Fibroblast of mammary gland (primary cell): ENCODE results near the gene RNF126.

Experiments
- DNase-seq: peaks from one replicate; pipeline ENCODE4 v3.0.0-alpha.2; 2010; ENCODE audit warnings: low read depth
- H3K4me3 ChIP-seq: 2 replicates; pipeline ENCODE4 v1.5.1; 2011; ENCODE audit warnings: low read depth, mild to moderate bottlenecking, low read length, moderate library complexity; ENCODE audit not compliant: control insufficient read depth
- TF ChIP-seq, protein P1 (sequence below): conservative IDR thresholded peaks from 2 replicates; pipeline ENCODE4 v1.5.1; 2011; ENCODE audit warnings: low read depth, low read length, inconsistent platforms; ENCODE audit not compliant: control insufficient read depth, insufficient read depth

Gene RNF126

DNA sequence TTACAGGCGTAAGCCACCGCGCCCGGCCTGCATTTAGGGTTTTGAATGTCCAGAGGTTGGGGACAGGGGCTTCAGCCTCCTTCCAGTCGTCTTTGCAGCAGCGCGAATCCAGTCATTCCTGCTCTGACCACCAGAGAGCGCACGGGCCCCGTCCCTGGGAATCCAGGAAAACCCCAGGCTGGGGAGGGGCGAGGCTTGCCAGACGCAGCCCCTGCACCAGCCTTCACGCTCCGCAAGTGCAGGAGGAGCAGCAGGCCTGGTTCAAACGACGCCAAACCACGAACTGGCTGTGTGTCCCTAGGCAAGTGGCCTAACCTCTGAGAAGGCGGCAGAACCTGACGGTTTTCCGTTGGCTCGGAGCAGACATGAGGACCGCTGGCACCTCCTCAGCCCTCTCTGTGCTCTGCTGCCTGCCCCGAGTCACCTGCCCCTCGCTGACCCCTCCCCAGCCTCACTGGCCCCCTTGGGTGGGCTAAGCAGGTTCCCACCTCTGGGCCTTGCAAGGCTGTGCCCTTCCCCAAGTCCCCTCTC lies 2.0 kb upstream of the RNF126 start:
- no peak overlapping the region for H3K4me3 ChIP-seq
- peak; percentile 63 for DNase-seq
- TF ChIP-seq, protein P1, sequence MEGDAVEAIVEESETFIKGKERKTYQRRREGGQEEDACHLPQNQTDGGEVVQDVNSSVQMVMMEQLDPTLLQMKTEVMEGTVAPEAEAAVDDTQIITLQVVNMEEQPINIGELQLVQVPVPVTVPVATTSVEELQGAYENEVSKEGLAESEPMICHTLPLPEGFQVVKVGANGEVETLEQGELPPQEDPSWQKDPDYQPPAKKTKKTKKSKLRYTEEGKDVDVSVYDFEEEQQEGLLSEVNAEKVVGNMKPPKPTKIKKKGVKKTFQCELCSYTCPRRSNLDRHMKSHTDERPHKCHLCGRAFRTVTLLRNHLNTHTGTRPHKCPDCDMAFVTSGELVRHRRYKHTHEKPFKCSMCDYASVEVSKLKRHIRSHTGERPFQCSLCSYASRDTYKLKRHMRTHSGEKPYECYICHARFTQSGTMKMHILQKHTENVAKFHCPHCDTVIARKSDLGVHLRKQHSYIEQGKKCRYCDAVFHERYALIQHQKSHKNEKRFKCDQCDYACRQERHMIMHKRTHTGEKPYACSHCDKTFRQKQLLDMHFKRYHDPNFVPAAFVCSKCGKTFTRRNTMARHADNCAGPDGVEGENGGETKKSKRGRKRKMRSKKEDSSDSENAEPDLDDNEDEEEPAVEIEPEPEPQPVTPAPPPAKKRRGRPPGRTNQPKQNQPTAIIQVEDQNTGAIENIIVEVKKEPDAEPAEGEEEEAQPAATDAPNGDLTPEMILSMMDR = peak; percentile 87

DNA sequence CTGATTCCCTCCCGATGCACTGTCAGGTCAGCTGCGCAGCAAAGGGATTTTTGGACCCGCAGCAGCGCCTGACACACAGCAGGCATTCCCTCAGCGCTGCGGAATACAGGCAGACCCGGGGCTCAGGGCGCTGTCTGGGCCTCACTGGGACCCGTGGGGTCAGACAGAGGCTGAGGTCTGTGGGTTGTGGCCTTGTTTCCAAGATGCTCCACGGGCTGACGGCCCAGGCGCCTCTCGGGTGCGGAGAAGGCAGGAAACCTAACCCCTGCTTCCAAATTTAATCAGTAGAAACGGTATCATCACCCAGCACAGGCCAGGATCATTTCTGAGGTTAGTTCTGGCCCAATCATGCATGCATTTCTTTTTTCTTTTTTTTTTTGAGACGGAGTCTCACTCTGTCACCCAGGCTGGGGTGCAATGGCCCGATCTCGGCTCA lies 686 bp upstream of the RNF126 start:
- DNase-seq = no peak
- TF ChIP-seq, protein P1 = no peak
- H3K4me3 ChIP-seq = peak overlapping the region; percentile 48

DNA sequence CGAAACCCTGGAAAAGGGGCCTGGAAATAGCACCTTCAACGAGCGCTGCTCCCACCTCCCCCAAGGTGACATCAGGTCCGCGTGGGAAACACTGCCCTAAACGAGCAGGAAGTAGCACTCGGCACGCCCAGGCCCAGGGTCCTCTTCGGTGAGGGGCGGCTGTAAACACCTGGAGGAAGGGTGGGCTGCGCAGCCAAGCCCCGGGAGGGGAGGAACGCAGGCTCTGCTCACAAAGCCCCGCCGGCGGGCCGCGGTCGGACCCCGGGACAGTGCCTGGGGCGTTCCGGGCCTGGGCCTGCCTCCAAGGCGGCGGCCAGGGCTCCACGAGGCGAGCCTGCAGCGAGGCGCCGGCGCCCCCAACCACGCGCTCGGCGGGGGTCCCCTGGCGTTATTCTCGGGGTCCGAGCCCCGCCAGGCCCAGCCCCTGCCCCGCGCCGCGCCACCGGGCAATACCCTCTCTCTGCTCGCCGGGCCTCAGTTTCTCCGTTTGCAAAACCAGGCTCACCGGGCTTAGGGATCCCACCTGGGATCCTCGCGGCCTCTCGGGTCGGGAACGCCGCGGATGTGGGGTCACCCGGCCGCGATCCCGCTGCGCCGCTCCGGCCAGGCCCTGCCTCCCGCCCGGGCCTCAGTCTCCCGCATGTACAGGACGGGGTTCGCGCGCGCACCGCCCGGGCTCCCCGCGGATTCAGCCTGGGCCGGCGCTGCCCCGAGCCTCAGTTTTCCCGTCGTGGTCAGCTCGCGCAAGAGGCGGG lies 630 bp downstream of the RNF126 start:
- DNase-seq = peak; percentile 37

DNA sequence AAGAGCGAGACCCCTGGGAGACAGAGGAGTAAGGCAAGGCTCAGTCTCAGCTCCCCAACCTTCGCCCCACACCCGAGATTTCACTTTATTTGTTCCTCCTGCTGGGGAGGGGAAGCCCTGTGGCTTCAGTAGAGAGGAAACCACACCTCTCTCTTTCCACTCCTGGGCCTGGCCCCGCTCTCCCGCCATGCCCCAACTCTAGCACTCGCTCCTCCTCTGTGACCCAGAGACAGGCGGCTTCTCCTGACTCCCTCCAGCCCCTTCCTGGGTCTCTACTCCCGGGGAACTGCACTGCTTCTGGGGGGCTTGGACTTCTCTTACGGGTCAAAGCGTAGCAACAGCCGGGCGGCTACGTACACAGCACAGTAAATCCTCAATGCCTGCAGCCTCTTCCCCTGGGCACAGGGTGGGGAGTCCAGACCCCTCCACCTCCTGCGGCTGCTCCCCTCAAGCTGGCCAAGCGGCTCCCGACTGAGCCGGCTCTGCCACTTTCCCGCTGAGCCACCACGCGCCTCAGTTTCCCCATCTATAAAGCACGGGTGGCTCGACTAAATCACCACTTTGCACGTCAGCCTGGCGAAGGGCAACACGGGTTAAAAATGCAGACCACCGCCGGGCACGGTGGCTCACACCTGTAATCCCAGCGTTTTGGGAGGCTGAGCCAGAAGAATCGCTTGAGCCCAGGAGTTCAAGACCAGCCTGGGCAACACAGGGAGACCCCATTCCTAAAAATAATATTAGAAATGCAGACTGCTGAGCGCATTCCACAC lies 1.4 kb downstream of the RNF126 start:
- peak overlapping the region; percentile 75 for H3K4me3 ChIP-seq
- no peak for DNase-seq
- TF ChIP-seq, protein P1 = no peak

More for the DNA sequence above, 630 bp downstream of the RNF126 start:
- TF ChIP-seq, protein P1 = no peak
- H3K4me3 ChIP-seq = peak overlapping the region; percentile 75

DNA sequence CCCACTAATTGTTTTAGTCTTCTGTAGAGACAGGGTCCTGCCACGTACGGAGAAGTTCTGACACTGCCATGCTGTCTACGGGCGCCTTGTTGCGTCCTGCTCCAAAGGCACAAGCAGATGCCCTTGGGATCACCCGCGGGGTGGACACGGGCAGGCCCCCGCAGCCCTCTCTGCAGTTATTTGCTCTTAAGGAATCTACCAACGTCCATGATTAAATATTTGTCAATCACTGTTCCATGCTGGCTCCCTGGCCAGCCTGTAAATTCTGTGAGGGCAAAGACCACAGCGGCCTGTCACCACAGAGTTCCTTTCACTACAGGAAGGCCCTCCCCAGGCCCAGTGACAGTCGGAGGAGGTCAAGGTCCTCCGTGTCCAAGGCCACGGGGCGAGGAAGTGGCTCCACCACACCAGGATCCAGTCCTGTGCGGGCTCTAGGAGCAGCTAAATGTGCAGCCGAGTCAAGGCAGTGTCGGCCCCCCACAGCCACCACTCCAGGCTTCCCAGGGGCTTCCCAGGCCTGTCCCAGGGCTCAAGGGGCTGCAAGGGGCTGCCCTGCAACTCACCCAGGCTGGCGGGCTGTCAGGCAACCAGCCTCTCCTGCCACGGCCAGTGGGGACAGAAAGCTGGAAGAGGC lies 2.1 kb downstream of the RNF126 start:
- peak overlapping the region; percentile 75 for H3K4me3 ChIP-seq
- TF ChIP-seq, protein P1 = no peak
- no peak for DNase-seq
